GM12878 (cell line): ENCODE measurements around the gene PACSIN3. TPM values are rescaled to one million over a fixed set of nuclear protein-coding genes. Genes with fewer than 3 reads are reported as not detected.

Experiments
- ATAC-seq: fragments of 200-7000 bp; cut with Tn5 transposase; 3 replicates; pipeline ENCODE4 v1.9.1; 2020; ENCODE audit warnings: mild to moderate bottlenecking, moderate library complexity
- BruUV-seq: library from RNA; stranded (reverse); fragments of 400-500 nt; replicated peaks from 2 replicates; lab custom pipeline; 2021; lab: Mats Ljungman, UMichigan
- CTCF ChIA-PET: fragments of 300-600 bp; sonication (Branson Sonifier 250); formaldehyde crosslinking; extraction: SDS; loops from one replicate; lab custom pipeline; 2021; ENCODE audit warnings: inconsistent platforms; lab: Yijun Ruan, JAX
- POLR2A ChIA-PET: fragments of 350-600 bp; formaldehyde crosslinking; extraction: SDS; loops from one replicate; lab custom pipeline; 2021; ENCODE audit warnings: inconsistent platforms; lab: Charles Lee
- RAD21 ChIA-PET: fragments of 300-600 bp; sonication (Branson Sonifier 250); formaldehyde crosslinking; loops from one replicate; lab custom pipeline; 2023; ENCODE audit warnings: antibody characterized with exemption; ENCODE audit not compliant: unreplicated experiment; lab: Charles Lee
- SMC1A ChIA-PET: fragments of 300-600 bp; sonication (Branson Sonifier 250); formaldehyde crosslinking; loops from one replicate; lab custom pipeline; 2023; ENCODE audit not compliant: unreplicated experiment, uncharacterized antibody; lab: Charles Lee
- DNase-seq: peaks from one replicate; pipeline ENCODE4 v3.0.0-alpha.2; 2011; ENCODE audit warnings: low read depth, low spot score
- FAIRE-seq: peaks from 3 replicates; lab custom pipeline; 2011; peaks lifted over from hg19 to GRCh38; lab: Jason Lieb, UNC
- H2AFZ ChIP-seq: 2 replicates; pipeline ENCODE4 v1.6.0; 2011; ENCODE audit warnings: low read depth, low read length, control low read depth; ENCODE audit not compliant: control insufficient read depth
- H3K27ac ChIP-seq: 2 replicates; pipeline ENCODE4 v1.5.1; 2011; ENCODE audit warnings: control low read depth; ENCODE audit not compliant: control insufficient read depth, insufficient read depth
- H3K27me3 ChIP-seq, 2 experiments: replicated peaks in 1 of 2; 2 replicates each; pipeline versions ENCODE4 v1.6.0 to v1.6.1; 2011; ENCODE audit warnings: low read length in 1 of 2; ENCODE audit not compliant: control insufficient read depth in 2 of 2, insufficient read depth in 2 of 2
- H3K36me3 ChIP-seq, 2 experiments: 2 replicates each; pipeline ENCODE4 v1.5.1; 2011; ENCODE audit warnings: low read length in 1 of 2; ENCODE audit not compliant: control insufficient read depth in 2 of 2, insufficient read depth in 2 of 2
- H3K4me1 ChIP-seq: 2 replicates; pipeline ENCODE4 v1.6.1; 2011; ENCODE audit warnings: mild to moderate bottlenecking, low read length, moderate library complexity, mixed read lengths; ENCODE audit not compliant: control insufficient read depth, insufficient read depth
- H3K4me2 ChIP-seq: 2 replicates; pipeline ENCODE4 v1.6.0; 2011; ENCODE audit warnings: control low read depth; ENCODE audit not compliant: control insufficient read depth, insufficient read depth
- H3K4me3 ChIP-seq: fragments of 200-600 bp; sonication (generic); 2 replicates; pipeline ENCODE4 v1.5.1; 2016
- H3K79me2 ChIP-seq: 2 replicates; pipeline ENCODE4 v1.6.0; 2011; ENCODE audit warnings: low read length; ENCODE audit not compliant: control insufficient read depth, insufficient read depth
- H3K9ac ChIP-seq: 2 replicates; pipeline ENCODE4 v1.8.0; 2011; ENCODE audit warnings: low read length, control low read depth, mixed read lengths; ENCODE audit not compliant: control insufficient read depth, insufficient read depth
- H3K9me3 ChIP-seq: replicated peaks from 3 replicates; pipeline ENCODE4 v1.5.1; 2011; ENCODE audit warnings: mild to moderate bottlenecking, low read length; ENCODE audit not compliant: control insufficient read depth, insufficient read depth
- H4K20me1 ChIP-seq: 2 replicates; pipeline ENCODE4 v1.6.0; 2011; ENCODE audit not compliant: control insufficient read depth, insufficient read depth
- BCL3 ChIP-seq: IDR thresholded peaks from 2 replicates; pipeline ENCODE4 v1.6.1; 2011; ENCODE audit warnings: borderline replicate concordance, low read depth, mild to moderate bottlenecking, moderate library complexity, low read length; ENCODE audit not compliant: insufficient read depth, poor library complexity, severe bottlenecking
- CEBPZ ChIP-seq: fragments of 150-350 bp; IDR thresholded peaks from 2 replicates; pipeline ENCODE4 v1.6.1; 2016; ENCODE audit warnings: low read depth, low read length
- CHD1 ChIP-seq: IDR thresholded peaks from 2 replicates; pipeline ENCODE4 v1.6.1; 2012; ENCODE audit warnings: low read depth, low read length, improper control_type of control experiment
- CREB1 ChIP-seq: IDR thresholded peaks from 2 replicates; pipeline ENCODE4 v1.6.1; 2012; ENCODE audit warnings: low read depth, mild to moderate bottlenecking, inconsistent platforms
- EP300 ChIP-seq, 2 experiments: fragments of 150-350 bp in 1 of 2; IDR thresholded peaks; 2 replicates each; pipeline ENCODE4 v1.6.1; 2011 to 2012; ENCODE audit warnings: low read depth in 2 of 2, low read length in 2 of 2, borderline replicate concordance in 1 of 2, improper control_type of control experiment in 1 of 2, inconsistent platforms in 1 of 2; ENCODE audit not compliant: control insufficient read depth in 1 of 2
- GATAD2B ChIP-seq: fragments of 450-650 bp; conservative IDR thresholded peaks from 2 replicates; pipeline ENCODE4 v1.6.1; 2017; ENCODE audit warnings: low read depth, mild to moderate bottlenecking, moderate library complexity
- IKZF1 ChIP-seq: fragments of 450-650 bp; conservative IDR thresholded peaks from 2 replicates; pipeline ENCODE4 v1.6.1; 2017; ENCODE audit warnings: antibody characterized with exemption, mild to moderate bottlenecking
- LARP7 ChIP-seq: fragments of 450-650 bp; IDR thresholded peaks from 2 replicates; pipeline ENCODE4 v1.6.1; 2017; ENCODE audit warnings: mild to moderate bottlenecking
- POLR2AphosphoS2 ChIP-seq: IDR thresholded peaks from 2 replicates; pipeline ENCODE4 v1.6.1; 2011; ENCODE audit warnings: low read depth, mild to moderate bottlenecking, low read length, improper control_type of control experiment, moderate library complexity
- RBBP5 ChIP-seq: fragments of 200-600 bp; sonication (generic); conservative IDR thresholded peaks from 2 replicates; pipeline ENCODE4 v1.6.1; 2016
- TBL1XR1 ChIP-seq: IDR thresholded peaks from 2 replicates; pipeline ENCODE4 v1.6.1; 2012; ENCODE audit warnings: low read depth, low read length, improper control_type of control experiment
- USF2 ChIP-seq: IDR thresholded peaks from 2 replicates; pipeline ENCODE4 v1.6.1; 2011; ENCODE audit warnings: low read depth, low read length, improper control_type of control experiment, borderline replicate concordance
- ZNF384 ChIP-seq: IDR thresholded peaks from 2 replicates; pipeline ENCODE4 v1.6.1; 2012; ENCODE audit warnings: low read depth, mild to moderate bottlenecking, low read length, improper control_type of control experiment, borderline replicate concordance
- WGBS: methylation state at CpG from one replicate; pipeline ENCODE4 v1.1.6; 2016; ENCODE audit warnings: low lambda C conversion rate; ENCODE audit not compliant: insufficient replicate concordance, insufficient coverage; ENCODE audit errors: missing lambda C conversion rate; 5-methylcytosine and 5-hydroxymethylcytosine counted together
- in situ Hi-C: fragments of 300-500 bp; cut with MboI; formaldehyde crosslinking; loops from 9 replicates; pipeline ENCODE4 v1.14.3; 2018; ENCODE audit warnings: mixed read lengths
- intact Hi-C: fragments of 100-400 bp; cut with micrococcal nuclease; formaldehyde crosslinking; loops from one replicate; pipeline ENCODE4 v1.14.2; 2022; ENCODE audit not compliant: unreplicated experiment
- polyA plus RNA-seq, 11 experiments: library from polyadenylated mRNA; depleted of rRNA in 4 of 11; unstranded in 6 of 11; stranded (reverse) in 5 of 11; fragments of >200 nt; fragmentation: Nextera tagmentation in 4 of 11; fragmentation: Illumina TruSeq in 1 of 11; extraction: Ambion mirVana in 4 of 11; extraction: Trizol in 1 of 11; gene quantifications; 1 replicate in 1 of 11; 2 replicates in 10 of 11; pipeline versions ENCODE4 v1.2.1 to v1.2.3, GENCODE V29; 2011 to 2016; ENCODE audit warnings: inconsistent platforms in 2 of 11, missing spikeins in 2 of 11, low read depth in 1 of 11
- total RNA-seq, 4 experiments: library from RNA; depleted of rRNA in 3 of 4; stranded (reverse); fragments of >200 nt in 3 of 4; fragmentation: Illumina TruSeq in 1 of 4; extraction: Trizol in 1 of 4; gene quantifications; 2 replicates each; pipeline versions ENCODE4 v1.2.1 to v1.2.3, GENCODE V29; 2013 to 2021
- TF ChIP-seq, protein P1 (sequence below): fragments of 450-650 bp; IDR thresholded peaks from 2 replicates; pipeline ENCODE4 v1.6.1; 2017; ENCODE audit warnings: low read depth, mild to moderate bottlenecking, moderate library complexity

The PACSIN3 gene
- total and polyA plus RNA-seq, 10 of the 15 experiments (the other 5 are each of a cell fraction or from before 2014, with no cell fraction given): 0.05 to 0.82 (median 0.22) TPM; not detected in 1

DNA sequence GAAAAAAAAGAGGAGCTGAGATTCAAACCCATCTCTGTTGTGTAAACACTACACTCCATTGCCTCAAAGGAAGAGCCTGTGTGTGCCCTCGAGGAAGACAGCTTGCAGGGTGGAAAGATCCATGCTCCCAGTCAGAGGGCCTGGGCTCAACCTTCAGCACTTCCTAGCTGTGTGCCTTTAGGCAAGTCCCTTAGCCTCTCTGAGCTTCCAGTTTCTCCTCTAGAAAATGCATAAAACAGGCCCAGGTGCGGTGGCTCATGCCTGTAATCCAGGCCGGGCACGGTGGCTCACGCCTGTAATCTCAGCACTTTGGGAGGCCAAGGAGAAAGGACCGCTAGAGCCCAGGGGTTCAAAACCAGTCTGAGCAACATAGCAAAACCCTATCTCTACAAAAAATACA is 5.0 kb downstream of the PACSIN3 start:
- ATAC-seq: no peak
- H3K27me3 ChIP-seq: peaks cover 0 to 6% of the 10 kb centered on the region in 2 experiments; a peak in 2 of 4 replicates
- H2AFZ ChIP-seq: no peak overlapping the region
- no TSS peak for BruUV-seq
- H3K27ac ChIP-seq: no peak overlapping the region
- CTCF ChIA-PET: interaction anchor here (6.0 to 6.6 kb wide), 2 partner anchors 66 to 78 kb away, joined by 37 to 88 read pairs; partner anchors contain the start of gene ACP2
- no peak for DNase-seq
- 49% methylated on average over 6 of the region's 6 CpGs for WGBS
- H4K20me1 ChIP-seq: no peaks in the 10 kb centered on the region
- in situ Hi-C loops (no loop called here), intact Hi-C loops (no loop called here)
- H3K4me1 ChIP-seq: peaks cover 8% of the 10 kb centered on the region
- RAD21 ChIA-PET: interaction anchor here (1.0 to 2.5 kb wide), 2 partner anchors 67 to 78 kb away, joined by 5 to 7 read pairs; partner anchors contain the start of gene ACP2
- H3K9ac ChIP-seq: no peak overlapping the region
- H3K4me2 ChIP-seq: no peak overlapping the region
- H3K9me3 ChIP-seq: no peaks in the 10 kb centered on the region
- H3K4me3 ChIP-seq: no peak overlapping the region
- POLR2A ChIA-PET: no interaction called here
- no peak for FAIRE-seq
- H3K36me3 ChIP-seq: no peaks in the 10 kb centered on the region
- H3K79me2 ChIP-seq: peaks cover 5% of the 10 kb centered on the region
- TF ChIP-seq CHD1 (no peak), BCL3 (no peak), EP300 (IDR thresholded peaks at IDR 0.05; ENCODE audit: borderline replicate concordance in 1 of 2, control insufficient read depth in 1 of 2, low read depth in 2 of 2, low read length in 2 of 2) (no peak), IKZF1 (no peak), TBL1XR1 (no peak), CREB1 (no peak), POLR2AphosphoS2 (no peak), CEBPZ (no peak), GATAD2B (no peak), ZNF384 (no peak), LARP7 (no peak), RBBP5 (no peak), USF2 (no peak)
- TF ChIP-seq, protein P1, sequence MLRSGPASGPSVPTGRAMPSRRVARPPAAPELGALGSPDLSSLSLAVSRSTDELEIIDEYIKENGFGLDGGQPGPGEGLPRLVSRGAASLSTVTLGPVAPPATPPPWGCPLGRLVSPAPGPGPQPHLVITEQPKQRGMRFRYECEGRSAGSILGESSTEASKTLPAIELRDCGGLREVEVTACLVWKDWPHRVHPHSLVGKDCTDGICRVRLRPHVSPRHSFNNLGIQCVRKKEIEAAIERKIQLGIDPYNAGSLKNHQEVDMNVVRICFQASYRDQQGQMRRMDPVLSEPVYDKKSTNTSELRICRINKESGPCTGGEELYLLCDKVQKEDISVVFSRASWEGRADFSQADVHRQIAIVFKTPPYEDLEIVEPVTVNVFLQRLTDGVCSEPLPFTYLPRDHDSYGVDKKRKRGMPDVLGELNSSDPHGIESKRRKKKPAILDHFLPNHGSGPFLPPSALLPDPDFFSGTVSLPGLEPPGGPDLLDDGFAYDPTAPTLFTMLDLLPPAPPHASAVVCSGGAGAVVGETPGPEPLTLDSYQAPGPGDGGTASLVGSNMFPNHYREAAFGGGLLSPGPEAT: no peak
- SMC1A ChIA-PET: interaction anchor here (0.6 to 5.1 kb wide), 4 partner anchors 78 to 462 kb away, joined by 3 to 35 read pairs (median 3); no protein-coding TSS in a partner anchor
